ENCODE data around the gene AGBL1. TPM values are rescaled to one million over a fixed set of nuclear protein-coding genes. Genes with fewer than 3 reads are reported as not detected.

AGBL1 gene
- not detected for total RNA-seq

GRCh38 chr15:86079508-86080266, at the start of gene AGBL1:
TSS of gene AGBL1 (plus strand) at chr15:86079871.
- ATAC-seq = no peak

- ATAC-seq = no peak
These were observed 44.8 kb upstream of the AGBL1 start for GRCh38 chr15:86034904-86035303.

- ATAC-seq = no peak
These were observed 43.4 kb upstream of the AGBL1 start for GRCh38 chr15:86036243-86036642.

GRCh38 chr15:86038491-86038890, 41.2 kb upstream of the AGBL1 start:
- ATAC-seq = no peak

GRCh38 chr15:86040356-86041033, 39.2 kb upstream of the AGBL1 start:
- ATAC-seq = no peak

- no peak for ATAC-seq
These were observed 38.3 kb upstream of the AGBL1 start for GRCh38 chr15:86041399-86041798.

GRCh38 chr15:86042226-86042625, 37.4 kb upstream of the AGBL1 start:
- no peak for ATAC-seq

GRCh38 chr15:86044981-86045380, 34.7 kb upstream of the AGBL1 start:
- ATAC-seq = no peak

DNA sequence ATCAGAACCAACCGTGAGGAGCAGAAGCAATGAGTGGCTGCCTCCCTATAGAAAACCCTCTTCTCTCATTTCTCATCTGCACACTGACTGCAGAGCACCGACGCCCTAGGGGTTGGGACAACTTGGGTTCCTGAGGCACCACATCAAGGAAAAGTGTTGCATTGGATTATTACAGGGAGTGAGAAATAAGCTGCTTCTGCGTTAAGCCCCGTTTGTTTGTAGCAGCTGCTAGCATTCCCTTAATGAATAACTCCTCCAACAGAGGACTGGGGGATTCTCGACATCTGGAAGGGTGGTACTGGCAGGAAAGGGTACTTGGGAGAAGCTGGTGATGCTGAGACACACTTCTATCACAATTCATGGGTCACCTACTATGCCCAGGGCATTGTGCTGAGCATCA, 25.3 kb upstream of the AGBL1 start:
- no peak for ATAC-seq

GRCh38 chr15:86055688-86056087, 24.0 kb upstream of the AGBL1 start:
- no peak for ATAC-seq

- no peak for ATAC-seq
These were observed 19.8 kb upstream of the AGBL1 start for GRCh38 chr15:86059851-86060250.

- ATAC-seq = no peak
These were observed 19.0 kb upstream of the AGBL1 start for GRCh38 chr15:86060674-86061073.

- ATAC-seq = no peak
These were observed 18.1 kb upstream of the AGBL1 start for GRCh38 chr15:86061581-86061980.

DNA sequence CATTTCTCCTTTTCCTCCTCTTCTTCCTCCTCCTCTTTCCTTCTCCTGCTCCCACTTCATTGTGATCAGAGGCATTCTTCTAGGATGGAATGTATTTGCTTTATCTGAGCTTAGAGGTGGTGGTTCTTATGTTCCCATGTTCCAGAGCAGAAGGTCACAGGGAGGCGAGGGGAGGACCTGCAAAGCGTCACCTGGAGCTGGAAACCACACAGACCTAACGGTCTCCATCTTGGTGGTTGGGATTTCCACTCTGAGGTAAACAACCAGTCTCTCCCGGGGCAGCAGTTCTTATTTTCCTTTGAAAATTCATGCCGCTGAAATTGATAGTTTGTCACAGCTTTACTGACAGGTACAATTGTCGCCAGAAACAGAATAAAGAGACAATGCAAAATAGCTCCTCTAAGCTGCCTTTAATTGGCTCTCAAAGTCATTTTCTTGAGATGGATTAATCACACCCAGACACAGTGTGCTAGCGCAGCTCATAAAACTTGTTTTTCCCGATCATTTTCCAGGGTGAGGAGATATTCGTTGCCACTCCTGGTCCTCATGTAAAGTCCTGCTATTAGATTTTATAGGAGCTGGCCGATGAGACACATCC, 16.9 kb upstream of the AGBL1 start:
- no peak for ATAC-seq

GRCh38 chr15:86063356-86064095, 16.1 kb upstream of the AGBL1 start:
- no peak for ATAC-seq

GRCh38 chr15:86064326-86064725, 15.3 kb upstream of the AGBL1 start:
- ATAC-seq = no peak

DNA sequence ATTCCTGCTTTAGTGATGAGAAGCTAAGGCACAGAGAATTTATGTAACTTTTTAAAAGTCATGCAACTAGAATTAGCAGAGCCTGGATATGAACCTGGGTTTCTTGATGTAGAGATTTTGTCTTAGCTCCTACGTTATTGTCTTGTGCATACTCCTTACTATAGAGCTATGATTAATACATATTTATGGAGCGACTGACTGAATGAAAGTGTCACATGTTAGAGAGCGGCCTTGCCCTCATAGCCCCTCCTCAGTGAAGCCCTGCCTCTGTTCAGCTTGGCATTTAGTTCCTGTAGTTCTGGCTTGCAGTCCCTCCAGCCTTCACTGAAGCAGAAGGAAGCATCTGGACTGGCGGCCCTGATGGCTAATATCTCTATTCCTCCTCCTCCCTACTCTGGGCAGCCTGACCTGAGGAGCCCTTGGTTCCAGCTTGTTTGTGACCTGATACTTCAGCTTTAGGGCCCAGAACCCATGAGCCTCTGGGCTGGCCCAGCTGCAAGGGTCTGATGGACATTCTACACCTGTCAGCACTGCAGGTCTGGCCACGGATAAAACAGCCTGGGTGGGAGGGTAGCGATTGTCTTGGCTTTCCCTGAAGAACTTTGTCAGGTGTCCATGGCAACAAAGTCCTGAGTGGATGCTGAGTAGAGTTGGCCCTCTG, 13.4 kb upstream of the AGBL1 start:
- no peak for ATAC-seq

DNA sequence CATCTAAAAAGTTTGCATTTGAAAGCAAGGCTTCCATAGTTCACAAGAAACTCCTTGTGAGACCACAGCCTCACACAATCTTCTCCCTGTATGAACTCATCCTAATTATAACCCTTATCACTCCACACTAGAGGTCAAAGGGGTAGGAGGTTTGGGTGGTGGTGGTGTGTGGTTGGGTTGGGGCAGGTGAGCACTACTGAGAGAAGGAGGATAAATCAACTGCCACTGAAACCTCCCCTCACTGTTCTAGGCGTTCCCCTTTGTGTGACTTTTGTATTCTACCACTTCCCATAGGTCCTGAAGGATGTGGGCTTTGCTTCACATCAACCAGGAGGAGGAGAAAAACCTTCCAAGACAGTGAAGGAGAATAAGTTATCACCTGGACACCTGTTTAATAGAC, 6.4 kb upstream of the AGBL1 start:
- no peak for ATAC-seq

GRCh38 chr15:86076468-86076867, 3.2 kb upstream of the AGBL1 start:
- no peak for ATAC-seq

- ATAC-seq = no peak
These were observed 2.6 kb upstream of the AGBL1 start for GRCh38 chr15:86077070-86077469.

DNA sequence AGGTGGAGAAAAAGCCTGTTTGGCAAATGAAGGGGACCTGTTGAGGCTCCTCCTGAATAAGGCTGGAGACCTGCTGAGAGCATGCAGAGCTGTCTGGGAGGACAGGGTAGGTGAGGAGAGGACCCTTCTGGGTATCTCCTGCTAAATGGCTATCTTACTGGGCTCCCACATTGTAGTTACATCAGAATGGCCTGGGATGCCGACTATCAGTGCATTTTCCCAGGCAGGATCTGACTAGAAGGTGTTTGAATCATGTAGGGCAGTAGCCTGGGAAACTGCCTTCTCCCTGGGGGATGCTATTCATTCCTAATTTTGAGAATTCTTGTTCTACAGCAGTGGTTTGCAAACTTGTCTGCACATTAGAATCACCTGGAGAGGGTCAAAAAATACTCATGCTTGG, 631 bp downstream of the AGBL1 start:
- ATAC-seq = no peak

- no peak for ATAC-seq
These were observed 3.1 kb downstream of the AGBL1 start for GRCh38 chr15:86082619-86083380.

Measured in esophagus mucosa (tissue), 1 donor.